ENCODE measurements around the gene ZNF540.

DNA sequence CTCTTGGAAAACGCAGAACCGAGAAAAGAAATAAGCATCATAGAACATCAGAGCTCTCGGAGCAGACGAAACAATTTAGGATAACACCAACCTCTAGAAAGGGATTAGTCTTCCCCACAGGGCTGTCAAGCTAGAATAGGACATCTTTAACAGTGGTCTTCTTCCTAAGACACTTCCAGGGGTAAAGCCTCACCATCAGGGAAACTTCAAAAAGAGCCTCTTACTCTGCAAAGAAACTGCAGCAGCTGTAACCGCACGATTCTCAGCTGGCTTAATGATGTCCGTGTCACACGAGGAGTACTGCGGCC lies 726 bp upstream of the ZNF540 start:
- TF ChIP-seq, protein P1, sequence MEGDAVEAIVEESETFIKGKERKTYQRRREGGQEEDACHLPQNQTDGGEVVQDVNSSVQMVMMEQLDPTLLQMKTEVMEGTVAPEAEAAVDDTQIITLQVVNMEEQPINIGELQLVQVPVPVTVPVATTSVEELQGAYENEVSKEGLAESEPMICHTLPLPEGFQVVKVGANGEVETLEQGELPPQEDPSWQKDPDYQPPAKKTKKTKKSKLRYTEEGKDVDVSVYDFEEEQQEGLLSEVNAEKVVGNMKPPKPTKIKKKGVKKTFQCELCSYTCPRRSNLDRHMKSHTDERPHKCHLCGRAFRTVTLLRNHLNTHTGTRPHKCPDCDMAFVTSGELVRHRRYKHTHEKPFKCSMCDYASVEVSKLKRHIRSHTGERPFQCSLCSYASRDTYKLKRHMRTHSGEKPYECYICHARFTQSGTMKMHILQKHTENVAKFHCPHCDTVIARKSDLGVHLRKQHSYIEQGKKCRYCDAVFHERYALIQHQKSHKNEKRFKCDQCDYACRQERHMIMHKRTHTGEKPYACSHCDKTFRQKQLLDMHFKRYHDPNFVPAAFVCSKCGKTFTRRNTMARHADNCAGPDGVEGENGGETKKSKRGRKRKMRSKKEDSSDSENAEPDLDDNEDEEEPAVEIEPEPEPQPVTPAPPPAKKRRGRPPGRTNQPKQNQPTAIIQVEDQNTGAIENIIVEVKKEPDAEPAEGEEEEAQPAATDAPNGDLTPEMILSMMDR (IDR thresholded peaks at IDR 0.05; ENCODE audit: low read depth, low read length): no peak
- TF ChIP-seq, protein P2, sequence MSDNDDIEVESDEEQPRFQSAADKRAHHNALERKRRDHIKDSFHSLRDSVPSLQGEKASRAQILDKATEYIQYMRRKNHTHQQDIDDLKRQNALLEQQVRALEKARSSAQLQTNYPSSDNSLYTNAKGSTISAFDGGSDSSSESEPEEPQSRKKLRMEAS (IDR thresholded peaks at IDR 0.05; ENCODE audit: low read depth, low read length): no peak
- no peak for TF ChIP-seq POLR2A (IDR thresholded peaks at IDR 0.05; ENCODE audit: extremely low read depth, insufficient read length)
